HT1080 (cell line): ENCODE data around the gene TMCO1. TPM values are rescaled to one million over a fixed set of nuclear protein-coding genes. Genes with fewer than 3 reads are reported as not detected.
A peak's percentile ranks its signal among the peaks of the same experiment; 100 is the strongest.
"Not testable (repeated sequence)": the region's sequence is repeated elsewhere in the genome, so short reads cannot be mapped to it uniquely, and the experiment has no call there.

Source experiments
- DNase-seq: peaks from one replicate; pipeline ENCODE4 v3.0.0-alpha.2; 2015; ENCODE audit warnings: low read depth
- total RNA-seq: library from RNA; depleted of rRNA; stranded (reverse); fragments of >200 nt; shearing (Covaris generic); gene quantifications from 2 replicates; pipeline ENCODE4 v1.2.3, GENCODE V29; 2014

The TMCO1 gene
- total RNA-seq, 1 experiment from 2014 or later: 88.3 TPM

- no peak for DNase-seq
These were observed 20.8 kb downstream of the TMCO1 start for GRCh38 chr1:165747632-165748447.

DNA sequence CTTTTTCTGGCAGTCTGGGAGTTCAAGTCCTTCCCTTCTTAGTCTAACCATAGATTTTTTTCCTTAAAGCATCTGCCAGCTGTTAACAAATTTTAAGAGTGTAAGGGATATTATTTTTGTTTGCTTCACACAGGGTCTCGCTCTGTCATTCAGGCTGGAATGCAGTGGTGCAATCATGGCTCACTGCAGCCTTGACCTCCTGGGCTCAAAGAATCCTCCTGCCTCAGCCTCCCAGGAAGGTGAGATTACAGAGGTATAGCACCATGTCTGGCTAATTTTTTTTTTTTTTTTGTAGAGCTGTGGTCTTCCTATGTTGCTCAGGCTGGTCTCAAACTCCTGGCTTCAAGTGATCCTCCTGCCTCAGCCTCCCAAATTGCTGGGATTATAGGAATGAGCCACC is 23.8 kb downstream of the TMCO1 start:
- DNase-seq: not testable (repeated sequence)

DNA sequence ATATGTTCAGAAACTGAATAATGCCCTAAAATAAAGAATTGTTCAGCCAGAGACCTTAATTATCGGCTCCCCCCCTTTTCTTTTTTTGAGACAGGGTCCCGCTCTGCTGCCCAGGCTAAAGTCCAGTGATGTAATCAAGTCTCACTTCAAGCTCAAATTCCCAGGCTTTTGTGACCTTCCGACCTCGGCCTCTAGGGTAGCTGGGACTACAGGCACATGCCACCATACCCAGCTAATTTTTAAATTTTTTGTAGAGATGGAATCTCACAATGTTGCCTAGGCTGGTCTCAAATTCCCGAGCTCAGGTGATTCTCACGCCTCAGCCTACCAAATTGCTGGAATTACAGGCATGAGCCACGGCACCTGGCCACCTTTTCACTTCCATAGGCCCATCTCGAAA is 26.5 kb downstream of the TMCO1 start:
- DNase-seq: no peak

DNA sequence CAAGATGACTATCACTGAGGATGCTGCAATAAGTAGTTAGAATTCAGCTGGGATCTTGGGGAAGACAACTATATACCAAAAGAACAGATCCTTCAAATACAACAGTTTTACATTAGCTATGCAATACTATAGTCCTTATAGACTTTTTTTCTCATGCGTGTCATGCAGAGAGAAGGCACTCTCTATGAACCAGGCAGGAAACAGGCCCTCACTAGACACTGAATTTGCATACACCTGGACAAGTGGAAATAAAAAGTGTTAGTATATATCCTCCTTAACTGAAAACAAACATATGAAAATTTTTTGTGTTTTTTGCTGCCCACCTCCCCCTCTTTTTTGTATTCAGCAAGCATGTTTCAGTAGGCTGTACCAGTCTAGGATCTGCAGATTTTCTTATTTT is 29.9 kb downstream of the TMCO1 start:
- no peak for DNase-seq

DNA sequence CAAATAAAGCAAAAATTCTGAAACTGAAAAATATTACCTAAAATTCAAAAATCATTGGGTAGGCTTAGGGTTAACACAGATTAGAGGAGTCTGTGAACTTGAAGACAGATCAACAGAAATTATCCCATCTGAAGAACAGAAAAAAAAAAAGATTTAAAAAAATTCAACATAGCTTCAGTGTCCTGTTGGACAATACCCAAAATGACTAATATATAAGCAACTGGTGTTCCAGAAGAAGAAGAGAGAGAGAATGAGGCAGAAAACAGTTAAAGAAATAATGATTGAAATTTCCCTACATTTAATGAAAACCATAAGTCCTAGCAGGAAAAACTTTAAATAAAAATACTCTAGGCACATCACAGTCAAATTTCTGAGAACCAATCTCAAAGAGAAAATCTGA is 31.5 kb downstream of the TMCO1 start:
- DNase-seq: no peak

DNA sequence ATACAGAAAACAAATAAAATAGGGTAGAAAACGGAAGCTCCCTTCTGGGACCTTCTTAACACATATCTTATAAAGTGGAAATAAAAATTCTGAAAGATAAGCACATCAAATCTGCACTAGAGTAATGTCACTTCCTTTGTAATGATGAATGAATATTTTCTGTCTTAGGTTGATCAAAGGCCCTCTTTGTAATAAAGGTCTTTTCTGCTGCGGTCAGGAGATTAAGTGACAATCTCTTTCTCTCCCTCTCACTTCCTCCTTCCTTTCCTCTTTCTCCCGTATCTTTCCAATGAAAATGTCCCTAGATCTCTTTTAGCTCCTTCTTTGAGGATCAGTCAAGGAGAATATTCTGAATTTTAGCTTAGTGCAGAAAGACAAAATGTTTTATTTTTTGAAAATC is 33.8 kb downstream of the TMCO1 start:
- no peak for DNase-seq

DNA sequence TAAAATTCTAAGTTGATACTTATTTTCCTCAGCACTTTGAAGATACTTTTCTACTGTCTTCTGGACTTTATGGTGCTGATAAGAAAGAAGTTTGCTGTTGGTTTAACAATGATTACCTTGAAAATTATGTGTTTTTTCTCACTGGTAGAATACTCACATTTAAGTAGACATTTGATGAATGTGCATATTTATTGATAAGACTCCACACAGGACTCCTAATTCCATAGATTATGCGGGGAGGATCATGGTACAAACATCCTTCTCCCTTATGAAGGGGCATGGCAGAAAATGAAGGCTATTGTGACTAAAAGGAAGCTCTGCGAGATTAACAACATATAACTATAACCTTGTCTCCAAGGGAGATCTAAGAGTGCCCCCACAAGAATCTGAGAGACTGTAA is 41.8 kb downstream of the TMCO1 start:
- no peak for DNase-seq

DNA sequence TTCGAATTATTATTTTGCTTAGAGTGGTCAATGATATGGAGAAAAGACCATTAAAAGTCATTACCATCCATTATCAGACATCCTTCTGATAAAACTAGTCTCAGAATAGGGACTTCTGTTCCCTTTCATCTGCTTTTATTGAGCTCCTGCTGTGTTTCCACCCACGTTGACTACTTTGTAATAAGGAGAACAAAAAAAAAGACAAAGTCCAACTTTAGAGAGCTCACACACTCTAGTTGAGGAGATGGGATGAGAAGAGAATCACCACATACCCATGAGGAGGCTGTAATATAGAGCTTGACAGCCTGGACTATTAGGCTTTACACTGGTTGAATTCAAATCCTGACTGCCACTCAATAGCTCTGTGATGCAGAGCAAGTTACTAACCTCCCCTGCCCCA is 42.5 kb downstream of the TMCO1 start:
- no peak for DNase-seq

- peak; percentile 53 for DNase-seq
These were observed 50.7 kb downstream of the TMCO1 start for GRCh38 chr1:165717918-165718515.

DNA sequence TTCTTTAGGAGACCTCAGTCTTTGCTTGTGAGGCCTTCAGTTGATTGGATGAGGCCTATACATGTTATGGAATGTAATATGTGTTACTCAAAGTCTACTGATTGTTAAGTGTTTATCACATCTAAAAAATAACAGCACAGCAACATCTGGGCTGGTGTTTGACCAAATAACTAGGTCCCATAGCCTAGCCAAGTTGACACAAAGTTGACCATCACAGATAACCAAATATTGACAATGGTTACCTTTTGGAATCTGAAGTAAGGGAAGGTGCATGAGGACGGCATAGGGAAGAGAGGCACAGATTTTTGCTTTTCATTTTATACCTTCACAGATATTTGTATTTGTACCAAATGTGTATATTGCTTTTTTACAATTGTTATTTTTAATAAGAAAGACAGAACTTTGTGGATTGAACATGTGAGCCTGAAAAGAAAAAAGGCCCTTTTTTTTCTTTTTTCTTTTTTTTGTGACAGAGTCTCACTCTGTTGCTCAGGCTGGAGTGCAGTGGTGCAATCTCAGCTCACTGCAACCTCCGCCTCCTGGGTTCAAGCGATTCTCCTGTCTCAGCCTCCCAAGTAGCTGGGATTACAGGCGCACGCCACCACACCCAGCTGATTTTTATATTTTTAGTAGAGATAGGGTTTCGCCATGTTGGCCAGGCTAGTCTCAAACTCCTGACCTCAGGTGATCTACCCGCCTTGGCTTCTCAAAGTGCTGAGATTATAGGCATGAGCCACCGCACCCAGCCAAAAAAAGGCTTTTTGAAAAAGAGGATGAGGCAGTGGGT is 52.2 kb downstream of the TMCO1 start:
- DNase-seq: not testable (repeated sequence)

DNA sequence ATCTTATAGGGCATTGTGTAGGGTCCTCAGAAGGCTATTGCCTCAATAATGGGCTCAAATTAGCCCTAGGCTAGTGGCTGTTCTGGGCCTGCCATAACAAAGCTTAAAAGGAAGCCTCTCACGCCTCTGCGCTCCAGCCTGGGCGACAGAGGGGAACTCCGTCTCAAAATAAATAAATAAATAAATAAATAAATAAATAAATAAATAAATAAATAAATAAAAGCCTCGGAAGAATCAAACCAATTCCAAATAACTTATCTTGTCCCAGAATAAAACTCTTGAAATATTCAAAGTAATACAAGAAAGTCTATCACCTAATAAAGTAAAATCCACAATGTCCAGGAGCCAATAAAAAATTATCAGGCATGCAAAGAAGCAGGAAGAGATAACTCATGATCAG is 55.9 kb downstream of the TMCO1 start:
- DNase-seq: no peak

DNA sequence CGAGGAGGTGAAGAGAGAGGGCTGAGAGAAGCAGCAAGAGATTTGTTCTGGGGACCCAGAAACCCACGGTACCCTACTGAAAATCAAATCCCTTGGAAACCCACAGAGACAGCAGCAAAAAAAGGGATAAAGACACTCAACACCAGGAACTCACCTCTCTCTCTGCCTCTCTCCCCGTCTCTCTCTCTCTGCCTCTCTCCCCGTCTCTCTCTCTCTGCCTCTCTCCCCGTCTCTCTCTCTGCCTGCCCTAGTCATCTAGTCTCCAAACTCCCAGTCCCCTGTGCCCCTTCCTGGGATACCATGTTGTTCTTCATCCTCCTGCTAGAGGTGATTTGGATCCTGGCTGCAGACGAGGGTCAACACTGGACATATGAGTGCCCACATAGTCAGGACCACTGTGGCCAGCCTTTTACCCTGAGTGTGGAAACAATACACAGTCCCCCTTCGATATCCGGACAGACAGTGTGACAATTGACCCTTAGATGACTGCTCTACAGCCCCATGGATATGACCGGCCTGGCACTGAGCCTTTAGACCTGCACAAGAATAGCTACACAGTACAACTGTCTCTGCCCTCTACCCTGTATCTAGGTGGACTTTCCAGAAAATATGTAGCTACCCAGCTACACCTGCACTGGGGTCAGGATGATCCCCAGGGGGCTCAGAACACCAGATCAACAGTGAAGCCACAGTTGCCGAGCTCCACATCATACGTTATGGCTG is 60.5 kb downstream of the TMCO1 start:
- DNase-seq: no peak

GRCh38 chr1:165703648-165704047 is 65.0 kb downstream of the TMCO1 start:
- peak; percentile 40 for DNase-seq

DNA sequence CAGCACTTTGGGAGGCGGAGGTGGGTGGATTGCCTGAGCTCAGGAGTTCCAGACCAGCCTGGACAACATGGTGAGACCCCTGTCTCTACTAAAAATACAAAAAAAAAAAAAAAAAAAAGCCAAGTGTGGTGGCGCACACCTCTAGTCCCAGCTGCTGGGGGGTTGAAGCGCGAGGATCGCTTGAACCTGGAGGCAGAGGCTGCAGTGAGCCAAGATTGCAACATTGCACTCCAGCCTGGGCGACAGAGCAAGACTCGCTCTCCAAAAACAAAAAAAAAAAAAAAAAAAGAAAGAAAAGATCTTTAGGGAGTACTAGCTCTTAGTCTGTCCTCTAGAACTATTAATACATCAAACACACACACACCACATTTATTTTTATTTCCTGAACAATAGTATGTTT is 66.7 kb downstream of the TMCO1 start:
- DNase-seq: not testable (repeated sequence)

GRCh38 chr1:165699577-165699976 is 69.1 kb downstream of the TMCO1 start:
- DNase-seq: no peak

DNA sequence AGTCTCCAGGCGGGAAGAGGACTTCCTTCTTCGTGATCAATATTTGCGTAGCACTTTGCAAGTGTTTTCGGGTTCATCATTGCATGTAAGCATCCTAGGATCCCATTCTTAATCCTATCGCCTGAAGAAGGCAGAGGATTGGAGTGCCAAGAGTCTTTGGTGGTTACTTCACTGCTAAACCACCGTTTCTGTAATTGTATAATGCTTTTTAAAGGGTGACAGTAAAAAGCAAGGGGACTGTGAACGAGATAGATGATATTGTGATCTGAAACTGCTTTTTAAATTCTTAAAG is 70.0 kb downstream of the TMCO1 start:
- no peak for DNase-seq

- peak; percentile 87 for DNase-seq
These were observed 70.5 kb downstream of the TMCO1 start, which contains the start of gene ALDH9A1 for GRCh38 chr1:165697881-165698760. ALDH9A1 (minus strand) TSS chr1:165698562; CDS start chr1:165698558, 4 bp downstream.

DNA sequence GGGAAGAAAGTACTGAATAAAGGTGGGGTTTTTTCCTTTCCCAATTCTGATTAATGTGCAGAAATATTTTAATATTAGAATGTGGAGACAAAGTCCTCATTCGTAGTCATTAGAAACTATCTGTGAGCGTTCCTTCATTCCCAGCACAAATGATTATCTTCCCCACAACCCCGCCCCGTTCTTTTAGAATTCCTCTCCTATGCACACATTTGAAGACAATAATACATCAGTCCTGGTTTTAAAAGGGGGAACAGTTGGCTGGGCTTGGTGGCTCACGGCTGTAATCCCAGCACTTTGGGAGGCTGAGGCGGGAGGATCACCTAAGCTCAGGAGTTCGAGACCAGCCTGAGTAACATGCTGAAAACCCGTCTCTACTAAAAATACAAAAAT is 71.2 kb downstream of the TMCO1 start:
- DNase-seq: peak; percentile 23

GRCh38 chr1:165696625-165697100 is 72.0 kb downstream of the TMCO1 start:
- DNase-seq: no peak

DNA sequence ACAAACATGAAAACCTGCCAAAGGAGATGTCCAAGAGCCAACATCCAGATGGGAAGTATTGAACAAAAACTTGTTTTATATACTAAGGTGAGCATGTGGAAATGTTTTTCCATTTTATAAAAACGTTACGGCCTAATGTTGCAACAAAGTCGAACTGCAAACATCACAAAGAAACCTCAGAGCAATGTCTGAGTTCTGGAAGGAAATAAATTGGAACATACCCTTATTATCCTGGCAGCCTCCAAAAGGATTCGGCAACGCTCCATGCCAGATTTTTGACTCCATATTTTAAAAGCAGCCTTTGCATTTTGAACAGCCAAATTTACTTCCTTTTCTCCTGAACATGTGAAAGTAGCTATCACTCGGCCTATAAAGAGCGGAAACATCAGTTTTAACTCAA is 73.6 kb downstream of the TMCO1 start:
- no peak for DNase-seq

DNA sequence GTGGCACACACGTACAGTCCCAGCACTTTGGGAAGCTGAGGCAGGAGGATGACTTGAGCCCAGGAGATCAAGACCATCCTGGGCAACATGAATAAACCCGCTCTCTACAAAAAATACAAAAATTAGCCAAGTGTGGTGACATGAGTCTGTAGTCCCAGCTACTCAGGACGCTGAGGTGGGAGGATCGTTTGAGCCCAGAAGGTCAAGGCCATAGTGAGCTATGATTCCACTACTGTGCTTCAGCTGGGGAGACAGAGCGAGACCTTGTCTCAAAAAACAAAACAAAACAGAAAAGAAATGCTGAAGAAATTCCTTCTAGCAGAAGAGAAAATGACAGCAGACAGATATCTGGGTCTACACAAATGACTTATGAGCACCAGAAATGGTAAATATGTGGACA is 80.6 kb downstream of the TMCO1 start:
- no peak for DNase-seq
